Body of pancreas (tissue), 4 donors: ENCODE results near the gene RALGAPA1. TPM values are rescaled to one million over a fixed set of nuclear protein-coding genes. Genes with fewer than 3 reads are reported as not detected.

Source experiments
- ATAC-seq: fragments of 150-250 bp; one replicate; pipeline ENCODE4 v1.9.1; 2016
- DNase-seq, 4 donors: peaks; one replicate each; pipeline ENCODE4 v3.0.0-alpha.2; 2019
- H3K27ac ChIP-seq, 4 donors: fragments of 200-600 bp; sonication (generic); 1 replicate in 3 of 4; 2 replicates in 1 of 4; pipeline versions ENCODE4 v1.5.1 to v1.6.1; 2016 to 2019; ENCODE audit warnings: mild to moderate bottlenecking in 1 of 4, mixed read lengths in 1 of 4, moderate library complexity in 1 of 4
- H3K27me3 ChIP-seq, 2 donors: fragments of 200-600 bp; sonication (generic); one replicate each; pipeline ENCODE4 v1.6.0; 2016; ENCODE audit warnings: mild to moderate bottlenecking in 1 of 2
- H3K36me3 ChIP-seq, 2 donors: fragments of 200-600 bp; sonication (generic); replicated peaks in 1 of 2; 2 replicates each; pipeline ENCODE4 v1.5.1; 2016; ENCODE audit warnings: low read depth in 2 of 2; ENCODE audit not compliant: insufficient read depth in 1 of 2
- H3K4me1 ChIP-seq: fragments of 200-600 bp; sonication (generic); one replicate; pipeline ENCODE4 v1.6.0; 2016
- H3K4me3 ChIP-seq, 2 donors: fragments of 200-600 bp; sonication (generic); 1 replicate in 1 of 2; 2 replicates in 1 of 2; pipeline ENCODE4 v1.5.1; 2016 to 2019
- H3K9me3 ChIP-seq, 3 donors: fragments of 200-600 bp; sonication (generic); 1 replicate in 2 of 3; 2 replicates in 1 of 3; pipeline ENCODE4 v1.5.1; 2016
- CTCF ChIP-seq, 7 experiments: fragments of 450-650 bp in 4 of 7; fragments of 200-600 bp in 3 of 7; sonication (generic) in 3 of 7; IDR thresholded peaks; one replicate each; pipeline ENCODE4 v1.5.1; 2016 to 2019; ENCODE audit warnings: antibody characterized with exemption in 7 of 7
- POLR2A ChIP-seq, 3 donors: fragments of 450-650 bp; IDR thresholded peaks; one replicate each; pipeline ENCODE4 v1.6.1; 2016; ENCODE audit warnings: antibody characterized with exemption in 3 of 3, mild to moderate bottlenecking in 2 of 3
- WGBS, 2 donors: methylation state at CpG; one replicate each; pipeline ENCODE4 v1.1.5; 2017; 5-methylcytosine and 5-hydroxymethylcytosine counted together
- intact Hi-C: fragments of 100-400 bp; cut with DNase I; formaldehyde crosslinking; loops from one replicate; pipeline ENCODE4 v1.15.1; 2023
- total RNA-seq, 2 donors: library from RNA; depleted of rRNA; stranded (reverse); fragments of >200 nt; gene quantifications; one replicate each; pipeline ENCODE4 v1.1.0, GENCODE V29; 2016

The RALGAPA1 gene
- total RNA-seq, 2 donors from 2014 or later: 34.9 to 48.8 TPM

GRCh38 chr14:35558680-35559079 is 250.4 kb downstream of the RALGAPA1 start:
- Histone ChIP-seq H3K36me3 (no peaks in the 10 kb centered on the region), H3K4me1 (no peaks in the 10 kb centered on the region), H3K27ac (no peak overlapping the region), H3K9me3 (no peaks in the 10 kb centered on the region), H3K27me3 (no peaks in the 10 kb centered on the region), H3K4me3 (no peak overlapping the region)
- intact Hi-C loops: no loop called here
- TF ChIP-seq POLR2A (IDR thresholded peaks at IDR 0.05) (no peak), CTCF (IDR thresholded peaks at IDR 0.05) (no peak)
- ATAC-seq (no peak), DNase-seq (no peak)
- WGBS, 2 donors: 68 to 74% methylated on average over 2 of the region's 2 CpGs

- Histone ChIP-seq H3K27ac (no peak overlapping the region), H3K4me1 (no peaks in the 10 kb centered on the region)
- no peak for ATAC-seq
Observed at GRCh38 chr14:35557221-35557747, 251.8 kb downstream of the RALGAPA1 start.

GRCh38 chr14:35556548-35556947 is 252.5 kb downstream of the RALGAPA1 start:
- ATAC-seq: no peak
- 72 to 78% methylated on average over 1 of the region's 1 CpG for WGBS, 2 donors
- intact Hi-C loops: no loop called here

More at GRCh38 chr14:35557221-35557747, 251.8 kb downstream of the RALGAPA1 start:
- Histone ChIP-seq H3K27me3 (no peaks in the 10 kb centered on the region), H3K36me3 (no peaks in the 10 kb centered on the region), H3K9me3 (no peaks in the 10 kb centered on the region), H3K4me3 (no peak overlapping the region)
- no peak for DNase-seq
- intact Hi-C loops: no loop called here
- TF ChIP-seq POLR2A (IDR thresholded peaks at IDR 0.05): no peak
- TF ChIP-seq CTCF (IDR thresholded peaks at IDR 0.05): no peak

GRCh38 chr14:35553808-35554207 is 255.3 kb downstream of the RALGAPA1 start:
- DNase-seq (no peak), ATAC-seq (no peak)
- H3K27me3 ChIP-seq: no peaks in the 10 kb centered on the region
- H3K36me3 ChIP-seq: no peaks in the 10 kb centered on the region
- H3K4me1 ChIP-seq: no peaks in the 10 kb centered on the region
- WGBS, 2 donors: 57 to 76% methylated on average over 1 of the region's 1 CpG
- H3K9me3 ChIP-seq: no peaks in the 10 kb centered on the region
- intact Hi-C loops: no loop called here
- no peak overlapping the region for H3K27ac ChIP-seq
- no peak overlapping the region for H3K4me3 ChIP-seq
- TF ChIP-seq CTCF (IDR thresholded peaks at IDR 0.05): no peak
- no peak for TF ChIP-seq POLR2A (IDR thresholded peaks at IDR 0.05)

More at GRCh38 chr14:35556548-35556947, 252.5 kb downstream of the RALGAPA1 start:
- TF ChIP-seq POLR2A (IDR thresholded peaks at IDR 0.05) (no peak), CTCF (IDR thresholded peaks at IDR 0.05) (no peak)
- Histone ChIP-seq H3K27ac (no peak overlapping the region), H3K9me3 (no peaks in the 10 kb centered on the region), H3K36me3 (no peaks in the 10 kb centered on the region), H3K27me3 (no peaks in the 10 kb centered on the region), H3K4me1 (no peaks in the 10 kb centered on the region), H3K4me3 (no peak overlapping the region)
- DNase-seq: no peak

GRCh38 chr14:35551081-35551480 is 258.0 kb downstream of the RALGAPA1 start:
- Histone ChIP-seq H3K27me3 (no peaks in the 10 kb centered on the region), H3K4me3 (no peak overlapping the region), H3K4me1 (no peaks in the 10 kb centered on the region), H3K9me3 (no peaks in the 10 kb centered on the region), H3K27ac (no peak overlapping the region), H3K36me3 (no peaks in the 10 kb centered on the region)
- no peak for TF ChIP-seq CTCF (IDR thresholded peaks at IDR 0.05)
- no peak for TF ChIP-seq POLR2A (IDR thresholded peaks at IDR 0.05)
- intact Hi-C loops: no loop called here
- DNase-seq: no peak
- ATAC-seq: no peak
- WGBS, 2 donors: 89 to 92% methylated on average over 1 of the region's 1 CpG
